HUDEP-2 (cell line): ENCODE results near the gene CNR2.
"Not testable (repeated sequence)": the region's sequence is repeated elsewhere in the genome, so short reads cannot be mapped to it uniquely, and the experiment has no call there.

Experiments
- DNase-seq, 76 experiments: peaks; one replicate each; lab custom pipeline; 2025; ENCODE audit not compliant: unreplicated experiment in 76 of 76; lab: John Stamatoyannopoulos, UW

Gene CNR2

GRCh38 chr1:23838401-23838866 lies 74.7 kb downstream of the CNR2 start:
- peak in 63 of 76 experiments; percentile 13 to 74 (median 54) for DNase-seq

- DNase-seq, result peak in 1 of 76 experiments; percentile 3
These were observed 75.3 kb downstream of the CNR2 start for GRCh38 chr1:23837908-23838307.

GRCh38 chr1:23836037-23836436 lies 77.1 kb downstream of the CNR2 start:
- no peak for DNase-seq

GRCh38 chr1:23834156-23834555 lies 79.0 kb downstream of the CNR2 start:
- not testable (repeated sequence) for DNase-seq

GRCh38 chr1:23827717-23828116 lies 85.4 kb downstream of the CNR2 start:
- DNase-seq, result no peak

GRCh38 chr1:23826590-23826989 lies 86.6 kb downstream of the CNR2 start:
- DNase-seq, result not testable (repeated sequence)

GRCh38 chr1:23825762-23826522 lies 87.2 kb downstream of the CNR2 start:
- no peak for DNase-seq

GRCh38 chr1:23825076-23825761 lies 87.9 kb downstream of the CNR2 start, which contains the start of gene HMGCL:
TSS of gene HMGCL (minus strand) at chr1:23825429. CDS start at chr1:23825415, 14 bp downstream.
- peak in 72 of 76 experiments; percentile 31 to 91 (median 79) for DNase-seq

GRCh38 chr1:23824711-23825075 lies 88.5 kb downstream of the CNR2 start:
- no peak for DNase-seq

GRCh38 chr1:23823767-23824166 lies 89.4 kb downstream of the CNR2 start:
- no peak for DNase-seq
